Measurements from ENCODE around the gene GLRA3. TPM values are rescaled to one million over a fixed set of nuclear protein-coding genes. Genes with fewer than 3 reads are reported as not detected.

GLRA3 gene
- total and polyA plus RNA-seq, 4 donors = 0.06 to 0.15 TPM; not detected in 2

- no peak for DNase-seq
- Histone ChIP-seq H3K27me3 (ENCODE audit: control insufficient read depth in 3 of 3, insufficient read depth in 3 of 3, low read length in 2 of 3) (no peaks in the 10 kb centered on the region), H3K9me3 (ENCODE audit: control insufficient read depth in 4 of 4, insufficient read depth in 3 of 4, low read length in 3 of 4) (peaks cover 0 to 2% (median 0%) of the 10 kb centered on the region in 4 donors), H3K4me1 (ENCODE audit: control insufficient read depth in 5 of 5, insufficient read depth in 5 of 5, low read length in 5 of 5) (no peaks in the 10 kb centered on the region), H3K27ac (ENCODE audit: low read depth in 1 of 2, low read length in 1 of 2) (no peak overlapping the region), H3K36me3 (ENCODE audit: control insufficient read depth in 4 of 4, insufficient read depth in 4 of 4, low read length in 4 of 4) (no peaks in the 10 kb centered on the region), H3K9ac (ENCODE audit: insufficient read depth in 1 of 2, low read length in 2 of 2) (no peak overlapping the region), H3K4me3 (no peak overlapping the region)
- no peak for ATAC-seq (ENCODE audit: insufficient read depth, low FRiP score)
- TF ChIP-seq CTCF (IDR thresholded peaks at IDR 0.05; ENCODE audit: control extremely low read depth, extremely low read depth) = no peak
- WGBS, 2 donors = 58 to 73% methylated on average over 1 of the region's 1 CpG
Measured at GRCh38 chr4:174607792-174608191, 221.3 kb downstream of the GLRA3 start.

GRCh38 chr4:174604198-174604597, 224.8 kb downstream of the GLRA3 start:
- Histone ChIP-seq H3K4me3 (no peak overlapping the region), H3K27ac (ENCODE audit: low read depth in 1 of 2, low read length in 1 of 2) (no peak overlapping the region), H3K9me3 (ENCODE audit: control insufficient read depth in 4 of 4, insufficient read depth in 3 of 4, low read length in 3 of 4) (no peaks in the 10 kb centered on the region), H3K9ac (ENCODE audit: insufficient read depth in 1 of 2, low read length in 2 of 2) (no peak overlapping the region), H3K27me3 (ENCODE audit: control insufficient read depth in 3 of 3, insufficient read depth in 3 of 3, low read length in 2 of 3) (no peaks in the 10 kb centered on the region), H3K4me1 (ENCODE audit: control insufficient read depth in 5 of 5, insufficient read depth in 5 of 5, low read length in 5 of 5) (no peaks in the 10 kb centered on the region), H3K36me3 (ENCODE audit: control insufficient read depth in 4 of 4, insufficient read depth in 4 of 4, low read length in 4 of 4) (no peaks in the 10 kb centered on the region)
- WGBS, 2 donors = 20 to 22% methylated on average over 4 of the region's 4 CpGs
- DNase-seq = peak in 2 of 3 donors; percentile 32 to 71
- TF ChIP-seq CTCF (IDR thresholded peaks at IDR 0.05; ENCODE audit: control extremely low read depth, extremely low read depth) = no peak
- ATAC-seq (ENCODE audit: insufficient read depth, low FRiP score) = peak; percentile 53

GRCh38 chr4:174600391-174600790, 228.7 kb downstream of the GLRA3 start:
- no peak for ATAC-seq (ENCODE audit: insufficient read depth, low FRiP score)
- WGBS, 2 donors = 70 to 78% methylated on average over 1 of the region's 1 CpG
- no peak for TF ChIP-seq CTCF (IDR thresholded peaks at IDR 0.05; ENCODE audit: control extremely low read depth, extremely low read depth)
- Histone ChIP-seq H3K9ac (ENCODE audit: insufficient read depth in 1 of 2, low read length in 2 of 2) (no peak overlapping the region), H3K27ac (ENCODE audit: low read depth in 1 of 2, low read length in 1 of 2) (no peak overlapping the region), H3K27me3 (ENCODE audit: control insufficient read depth in 3 of 3, insufficient read depth in 3 of 3, low read length in 2 of 3) (no peaks in the 10 kb centered on the region), H3K9me3 (ENCODE audit: control insufficient read depth in 4 of 4, insufficient read depth in 3 of 4, low read length in 3 of 4) (no peaks in the 10 kb centered on the region), H3K4me1 (ENCODE audit: control insufficient read depth in 5 of 5, insufficient read depth in 5 of 5, low read length in 5 of 5) (no peaks in the 10 kb centered on the region), H3K4me3 (no peak overlapping the region), H3K36me3 (ENCODE audit: control insufficient read depth in 4 of 4, insufficient read depth in 4 of 4, low read length in 4 of 4) (no peaks in the 10 kb centered on the region)
- DNase-seq = no peak

- Histone ChIP-seq H3K9ac (ENCODE audit: insufficient read depth in 1 of 2, low read length in 2 of 2) (no peak overlapping the region), H3K4me3 (no peak overlapping the region), H3K27ac (ENCODE audit: low read depth in 1 of 2, low read length in 1 of 2) (no peak overlapping the region), H3K9me3 (ENCODE audit: control insufficient read depth in 4 of 4, insufficient read depth in 3 of 4, low read length in 3 of 4) (no peaks in the 10 kb centered on the region), H3K27me3 (ENCODE audit: control insufficient read depth in 3 of 3, insufficient read depth in 3 of 3, low read length in 2 of 3) (no peaks in the 10 kb centered on the region), H3K36me3 (ENCODE audit: control insufficient read depth in 4 of 4, insufficient read depth in 4 of 4, low read length in 4 of 4) (no peaks in the 10 kb centered on the region), H3K4me1 (ENCODE audit: control insufficient read depth in 5 of 5, insufficient read depth in 5 of 5, low read length in 5 of 5) (no peaks in the 10 kb centered on the region)
- 77 to 82% methylated on average over 3 of the region's 3 CpGs for WGBS, 2 donors
- TF ChIP-seq CTCF (IDR thresholded peaks at IDR 0.05; ENCODE audit: control extremely low read depth, extremely low read depth) = no peak
- ATAC-seq (ENCODE audit: insufficient read depth, low FRiP score) = no peak
- no peak for DNase-seq
Measured at GRCh38 chr4:174598800-174599199, 230.2 kb downstream of the GLRA3 start.
